ENCODE results near the gene CYP2A6. TPM values are rescaled to one million over a fixed set of nuclear protein-coding genes. Genes with fewer than 3 reads are reported as not detected.
"Not testable (repeated sequence)": the region's sequence is repeated elsewhere in the genome, so short reads cannot be mapped to it uniquely, and the experiment has no call there.

CYP2A6 gene
- total and polyA plus RNA-seq, 7 donors = 1.8 TPM; not detected in 6

GRCh38 chr19:40813182-40813581, 37.1 kb downstream of the CYP2A6 start:
- WGBS, 2 donors = 48 to 64% methylated on average over 4 of the region's 4 CpGs
- no peaks in the 10 kb centered on the region for H3K27me3 ChIP-seq
- TF ChIP-seq POLR2AphosphoS5 (IDR thresholded peaks at IDR 0.05) (peak in 1 of 4 donors; percentile 7), EP300 (IDR thresholded peaks at IDR 0.05) (no peak), POLR2A (IDR thresholded peaks at IDR 0.05) (no peak), CTCF (IDR thresholded peaks at IDR 0.05) (no peak)
- H3K4me1 ChIP-seq = peaks cover 0 to 58% (median 42%) of the 10 kb centered on the region in 4 donors
- H3K27ac ChIP-seq = peak overlapping the region; percentile 20 to 99 (median 61)
- intact Hi-C loops (cut with DNase I) = loop anchor here (5.0 kb wide), 1 partner anchor 151 kb away; no protein-coding TSS in a partner anchor
- no peak for DNase-seq
- H3K9me3 ChIP-seq = no peaks in the 10 kb centered on the region
- H3K36me3 ChIP-seq = peaks cover 0 to 14% (median 6%) of the 10 kb centered on the region in 4 donors
- no peak overlapping the region for H3K4me3 ChIP-seq

- not testable (repeated sequence) for H3K27me3 ChIP-seq, H3K4me3 ChIP-seq, H3K9me3 ChIP-seq, DNase-seq
- Histone ChIP-seq H3K36me3 (peaks cover 0 to 20% (median 11%) of the 10 kb centered on the region in 4 donors), H3K27ac (peak overlapping the region; percentile 20 to 99 (median 61)), H3K4me1 (peaks cover 0 to 55% (median 45%) of the 10 kb centered on the region in 4 donors)
- 92 to 95% methylated on average over 7 of the region's 7 CpGs for WGBS, 2 donors
- intact Hi-C loops (cut with DNase I) = loop anchor here (5.0 kb wide), 1 partner anchor 150 kb away; no protein-coding TSS in a partner anchor
These were observed 37.7 kb downstream of the CYP2A6 start for GRCh38 chr19:40812571-40812970.

GRCh38 chr19:40811478-40812341, 38.5 kb downstream of the CYP2A6 start:
- Histone ChIP-seq H3K27me3 (no peaks in the 10 kb centered on the region), H3K4me1 (peaks cover 0 to 63% (median 53%) of the 10 kb centered on the region in 4 donors), H3K9me3 (no peaks in the 10 kb centered on the region), H3K36me3 (peaks cover 0 to 26% (median 17%) of the 10 kb centered on the region in 4 donors), H3K4me3 (peak overlapping the region in 3 of 4 donors; percentile 45 to 51 (median 46)), H3K27ac (peak overlapping the region; percentile 80 to 99 (median 81))
- WGBS, 2 donors = 18 to 66% methylated on average over 35 of the region's 35 CpGs
- intact Hi-C loops (cut with DNase I) = loop anchor here (5.0 kb wide), 1 partner anchor 149 kb away; no protein-coding TSS in a partner anchor
- no peak for TF ChIP-seq POLR2AphosphoS5 (IDR thresholded peaks at IDR 0.05)
- no peak for TF ChIP-seq EP300 (IDR thresholded peaks at IDR 0.05)
- TF ChIP-seq CTCF (IDR thresholded peaks at IDR 0.05) = no peak
- no peak for TF ChIP-seq POLR2A (IDR thresholded peaks at IDR 0.05)
- DNase-seq = no peak

GRCh38 chr19:40810649-40811408, 39.4 kb downstream of the CYP2A6 start:
- Histone ChIP-seq H3K4me1 (peaks cover 0 to 72% (median 62%) of the 10 kb centered on the region in 4 donors), H3K36me3 (peaks cover 0 to 26% (median 17%) of the 10 kb centered on the region in 4 donors), H3K27ac (peak overlapping the region; percentile 80 to 99 (median 81)), H3K4me3 (peak overlapping the region; percentile 24 to 51 (median 46))
- DNase-seq = peak; percentile 93
- peak in 3 of 4 donors; percentile 41 to 69 (median 66) for TF ChIP-seq POLR2AphosphoS5 (IDR thresholded peaks at IDR 0.05)
- peak in 1 of 4 experiments; percentile 15 for TF ChIP-seq CTCF (IDR thresholded peaks at IDR 0.05)
- 4 to 15% methylated on average over 64 to 65 of the region's 65 CpGs for WGBS, 2 donors
- H3K9me3 ChIP-seq, H3K27me3 ChIP-seq: not testable (repeated sequence)
- intact Hi-C loops (cut with DNase I) = loop anchor here (5.0 kb wide), 1 partner anchor 149 kb away; no protein-coding TSS in a partner anchor

Measured in sigmoid colon (tissue), 7 donors.